ENCODE measurements around the gene ZACN. TPM values are rescaled to one million over a fixed set of nuclear protein-coding genes. Genes with fewer than 3 reads are reported as not detected.

ZACN gene
- polyA plus RNA-seq, 1 of the 3 experiments (the other 2 are of a cell fraction), result not detected

GRCh38 chr17:76115138-76115754 lies 36.3 kb downstream of the ZACN start:
- no peaks in the 10 kb centered on the region for H3K27me3 ChIP-seq (ENCODE audit: insufficient read depth)
- H3F3A ChIP-seq (replicated peaks; ENCODE audit: insufficient read depth), result no peaks in the 10 kb centered on the region
- no peaks in the 10 kb centered on the region for H4K20me1 ChIP-seq (ENCODE audit: insufficient read depth)
- no peak overlapping the region for H3K9ac ChIP-seq
- H2AFZ ChIP-seq (ENCODE audit: low read depth), result no peak overlapping the region; the same call in 1 of the 2 replicates
- H3K4me2 ChIP-seq, result no peak overlapping the region
- TF ChIP-seq USF1 (IDR thresholded peaks at IDR 0.05; ENCODE audit: borderline replicate concordance, low read depth), result no peak
- TF ChIP-seq MEF2A (IDR thresholded peaks at IDR 0.05; ENCODE audit: borderline replicate concordance, low read depth), result no peak
- TF ChIP-seq POLR2AphosphoS5 (IDR thresholded peaks at IDR 0.05; ENCODE audit: low read depth, low read length), result no peak
- TF ChIP-seq IRF3 (IDR thresholded peaks at IDR 0.05; ENCODE audit: low read depth, low read length), result no peak
- TF ChIP-seq RAD21 (IDR thresholded peaks at IDR 0.05; ENCODE audit: low read length), result no peak
- no peak for TF ChIP-seq PBX3 (IDR thresholded peaks at IDR 0.05)
- TF ChIP-seq MAX (IDR thresholded peaks at IDR 0.05; ENCODE audit: low read depth), result no peak
- no peak for TF ChIP-seq RFX5 (IDR thresholded peaks at IDR 0.05; ENCODE audit: low read length)
- no peak for TF ChIP-seq CTCF (IDR thresholded peaks at IDR 0.05)
- H3K4me3 ChIP-seq (ENCODE audit: low read depth in 2 of 2, low read length in 1 of 2), result no peak overlapping the region
- H3K9me2 ChIP-seq, result no peaks in the 10 kb centered on the region
- H3K79me2 ChIP-seq (ENCODE audit: insufficient read depth), result no peaks in the 10 kb centered on the region
- no peaks in the 10 kb centered on the region for H3K4me1 ChIP-seq (ENCODE audit: control insufficient read depth in 1 of 2, insufficient read depth in 2 of 2, low read depth in 1 of 2, low read length in 1 of 2)
- H3K27ac ChIP-seq (ENCODE audit: low read depth in 2 of 2, low read length in 1 of 2), result no peak overlapping the region
- no peaks in the 10 kb centered on the region for H3K9me3 ChIP-seq
- POLR2A ChIA-PET, result interaction anchor here (0.7 kb wide), 1 partner anchor 27 kb away, joined by 3 read pairs; no protein-coding TSS in a partner anchor
- 76% methylated on average over 7 of the region's 7 CpGs for WGBS (ENCODE audit: low lambda C conversion rate)
- CTCF ChIA-PET, result interaction anchor here (0.6 to 14.6 kb wide), 10 partner anchors 12 to 282 kb away, joined by 3 to 193 read pairs (median 4); partner anchors contain the start of genes CDK3 and EXOC7
- DNase-seq, result no peak
- no peaks in the 10 kb centered on the region for H3K36me3 ChIP-seq (replicated peaks in 1 of 2; ENCODE audit: control insufficient read depth in 1 of 2, insufficient read depth in 2 of 2, low read length in 1 of 2)
